ENCODE results near the gene FUT7. TPM values are rescaled to one million over a fixed set of nuclear protein-coding genes. Genes with fewer than 3 reads are reported as not detected.

The FUT7 gene
- total RNA-seq, 1 donor from 2014 or later, result 0.22 TPM

GRCh38 chr9:136995362-136995761 is 36.5 kb downstream of the FUT7 start:
- no peak for DNase-seq (ENCODE audit: low spot score)
- intact Hi-C loops (cut with DNase I), result no loop called here

- DNase-seq (ENCODE audit: low spot score), result no peak
- intact Hi-C loops (cut with DNase I), result no loop called here
Observed at GRCh38 chr9:136994888-136995230, 37.0 kb downstream of the FUT7 start.

- intact Hi-C loops (cut with DNase I), result no loop called here
- no peak for DNase-seq (ENCODE audit: low spot score)
Observed at GRCh38 chr9:136994180-136994887, 37.6 kb downstream of the FUT7 start.

- DNase-seq (ENCODE audit: low spot score), result no peak
Observed at GRCh38 chr9:136992819-136993369, 39.0 kb downstream of the FUT7 start.

GRCh38 chr9:136991993-136992818 is 39.7 kb downstream of the FUT7 start, which contains the start of gene PAXX:
TSS of gene PAXX (plus strand) at chr9:136992422. CDS start at chr9:136992444, 22 bp downstream.
- DNase-seq (ENCODE audit: low spot score), result peak; percentile 98
- intact Hi-C loops (cut with DNase I), result loop anchor here (2.0 kb wide), 1 partner anchor 15 kb away; the partner anchor contains the start of gene PTGDS

More at GRCh38 chr9:136992819-136993369, 39.0 kb downstream of the FUT7 start:
- intact Hi-C loops (cut with DNase I), result loop anchor here (2.0 kb wide), 1 partner anchor 16 kb away; the partner anchor contains the start of gene PTGDS

- no peak for DNase-seq (ENCODE audit: low spot score)
- intact Hi-C loops (cut with DNase I), result no loop called here
Observed at GRCh38 chr9:136990242-136990911, 41.5 kb downstream of the FUT7 start.

- no peak for DNase-seq (ENCODE audit: low spot score)
- intact Hi-C loops (cut with DNase I), result no loop called here
Observed at GRCh38 chr9:136988872-136989271, 43.0 kb downstream of the FUT7 start.

GRCh38 chr9:136985853-136986252 is 46.0 kb downstream of the FUT7 start:
- intact Hi-C loops (cut with DNase I), result no loop called here
- DNase-seq (ENCODE audit: low spot score), result no peak

- intact Hi-C loops (cut with DNase I), result no loop called here
Observed at GRCh38 chr9:136985027-136985602, 46.8 kb downstream of the FUT7 start.

GRCh38 chr9:136984464-136985026 is 47.3 kb downstream of the FUT7 start:
- DNase-seq (ENCODE audit: low spot score), result no peak
- intact Hi-C loops (cut with DNase I), result no loop called here

More at GRCh38 chr9:136985027-136985602, 46.8 kb downstream of the FUT7 start:
- no peak for DNase-seq (ENCODE audit: low spot score)

- DNase-seq (ENCODE audit: low spot score), result no peak
- intact Hi-C loops (cut with DNase I), result no loop called here
Observed at GRCh38 chr9:136983656-136984314, 48.1 kb downstream of the FUT7 start.

GRCh38 chr9:136983167-136983566 is 48.7 kb downstream of the FUT7 start:
- intact Hi-C loops (cut with DNase I), result no loop called here
- DNase-seq (ENCODE audit: low spot score), result no peak

GRCh38 chr9:136982232-136983051 is 49.4 kb downstream of the FUT7 start, which contains the start of gene LCNL1:
TSS of gene LCNL1 (plus strand) at chr9:136982993. CDS start at chr9:136983587, 594 bp downstream.
- intact Hi-C loops (cut with DNase I), result no loop called here

GRCh38 chr9:136981588-136982231 is 50.2 kb downstream of the FUT7 start:
- intact Hi-C loops (cut with DNase I), result no loop called here

More at GRCh38 chr9:136982232-136983051, 49.4 kb downstream of the FUT7 start, which contains the start of gene LCNL1:
- DNase-seq (ENCODE audit: low spot score), result no peak

GRCh38 chr9:136980669-136981478 is 51.0 kb downstream of the FUT7 start:
- DNase-seq (ENCODE audit: low spot score), result no peak
- intact Hi-C loops (cut with DNase I), result no loop called here

More at GRCh38 chr9:136981588-136982231, 50.2 kb downstream of the FUT7 start:
- DNase-seq (ENCODE audit: low spot score), result peak; percentile 86
